SK-N-MC (cell line): ENCODE measurements around the gene SF3B4.
A peak's percentile ranks its signal among the peaks of the same experiment; 100 is the strongest.

ENCODE experiments used
- DNase-seq: peaks from one replicate; pipeline ENCODE4 v3.0.0-alpha.2; 2011; ENCODE audit warnings: low read depth, low spot score
- H3K27ac ChIP-seq: fragments of 200-600 bp; sonication (generic); 2 replicates; pipeline ENCODE4 v1.5.1; 2016; ENCODE audit warnings: mixed run types
- H3K36me3 ChIP-seq: fragments of 200-600 bp; sonication (generic); 2 replicates; pipeline ENCODE4 v1.6.1; 2017; ENCODE audit warnings: antibody characterized with exemption, low read length, mixed read lengths; ENCODE audit not compliant: insufficient read depth
- H3K4me3 ChIP-seq: fragments of 200-600 bp; sonication (generic); 2 replicates; pipeline ENCODE4 v1.5.1; 2016
- H3K9ac ChIP-seq: fragments of 200-600 bp; sonication (generic); 2 replicates; pipeline ENCODE4 v1.8.0; 2017; ENCODE audit warnings: mixed run types, mixed read lengths; ENCODE audit not compliant: insufficient read length
- H3K9me3 ChIP-seq: fragments of 200-600 bp; sonication (generic); 2 replicates; pipeline ENCODE4 v1.6.1; 2017; ENCODE audit warnings: low read depth, mild to moderate bottlenecking, antibody characterized with exemption, low read length, moderate library complexity, mixed read lengths
- EZH2 ChIP-seq: fragments of 200-600 bp; sonication (generic); IDR thresholded peaks from one replicate; pipeline ENCODE4 v1.6.1; 2017; ENCODE audit warnings: antibody characterized with exemption
- FOXP2 ChIP-seq: optimal IDR thresholded peaks from 2 replicates; pipeline ENCODE3; 2011; ENCODE audit warnings: mild to moderate bottlenecking, moderate library complexity; ENCODE audit not compliant: insufficient read depth; ENCODE audit errors: extremely low read length, control extremely low read depth
- POLR2AphosphoS5 ChIP-seq: IDR thresholded peaks from 2 replicates; pipeline ENCODE4 v1.6.1; 2012; ENCODE audit warnings: mild to moderate bottlenecking, low read depth, low read length, borderline replicate concordance

The SF3B4 gene

DNA sequence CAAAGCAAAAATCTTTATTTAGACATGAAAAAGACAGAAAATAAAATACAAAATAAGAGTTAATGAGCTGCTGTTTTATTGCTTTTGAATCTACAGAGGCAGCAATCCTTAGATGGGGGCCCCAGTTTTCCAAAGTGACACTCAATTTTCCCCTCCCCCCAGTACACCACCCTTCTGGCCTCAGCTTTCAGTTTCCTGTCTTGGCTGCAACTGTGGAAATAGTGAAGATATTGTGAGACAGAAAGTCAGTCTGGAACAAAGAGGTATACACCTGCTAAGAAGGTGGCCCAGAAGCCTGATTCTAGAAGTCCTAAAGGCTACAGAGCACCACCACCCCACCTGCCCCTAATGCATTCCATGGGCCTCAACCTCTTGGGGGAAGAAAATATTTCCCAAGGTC lies 10.2 kb upstream of the SF3B4 start:
- H3K4me3 ChIP-seq: no peak overlapping the region
- H3K9ac ChIP-seq: peak overlapping the region; percentile 5
- DNase-seq: no peak
- H3K36me3 ChIP-seq: no peaks in the 10 kb centered on the region
- no peak for TF ChIP-seq FOXP2
- no peak overlapping the region; the same call in 1 of the 2 replicates for H3K27ac ChIP-seq
- no peaks in the 10 kb centered on the region for H3K9me3 ChIP-seq

DNA sequence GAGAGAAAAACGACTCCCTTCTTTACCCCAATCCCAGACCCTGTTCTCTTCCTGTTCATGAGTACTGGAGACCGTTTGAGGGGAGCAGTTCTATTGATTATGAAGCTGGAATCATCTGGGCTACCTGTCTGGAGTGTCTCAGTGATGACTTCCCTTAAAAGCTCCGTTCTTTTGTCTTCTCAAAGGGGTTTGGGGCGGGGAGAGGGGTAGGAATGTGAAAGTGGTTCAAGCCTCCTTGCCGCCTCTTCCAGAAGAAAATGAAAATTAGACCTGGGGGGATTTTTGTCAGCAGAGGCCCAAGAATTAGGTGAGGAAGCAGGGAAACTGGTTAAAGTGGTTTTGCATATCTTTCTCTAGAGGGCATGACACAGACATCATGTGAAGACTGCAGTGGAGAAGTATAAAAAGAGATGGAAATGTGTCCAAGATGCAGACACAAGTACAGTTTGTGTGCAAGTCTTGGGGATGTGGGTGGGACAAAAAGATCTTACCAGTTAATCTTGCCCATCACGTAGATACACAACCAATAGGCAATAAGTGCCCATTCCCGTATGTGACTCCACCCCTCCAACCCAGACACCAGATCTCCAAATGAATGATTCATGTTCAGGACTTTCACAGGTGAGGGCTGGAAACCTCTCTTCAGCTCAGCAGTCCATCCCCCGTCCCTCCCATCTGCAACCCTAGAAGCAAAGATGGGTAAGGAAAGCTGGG lies 9.5 kb upstream of the SF3B4 start:
- Histone ChIP-seq H3K4me3 (no peak overlapping the region), H3K36me3 (no peaks in the 10 kb centered on the region), H3K9ac (peak overlapping the region; percentile 5), H3K27ac (no peak overlapping the region; the same call in 1 of the 2 replicates), H3K9me3 (no peaks in the 10 kb centered on the region)
- DNase-seq: no peak
- TF ChIP-seq POLR2AphosphoS5 (no peak), EZH2 (no peak), FOXP2 (no peak)

GRCh38 chr1:149936170-149936991 lies 8.8 kb upstream of the SF3B4 start, which contains the start of gene MTMR11:
Gene MTMR11, minus strand, starts transcription at chr1:149936879. Its CDS starts 232 bp downstream, at chr1:149936647.
- Histone ChIP-seq H3K4me3 (no peak within 1 kb of the TSS), H3K9me3 (no peaks in the 10 kb centered on the region), H3K9ac (peak within 1 kb of the TSS; percentile 5), H3K27ac (no peak within 1 kb of the TSS; the same call in 1 of the 2 replicates), H3K36me3 (no peaks in the 10 kb centered on the region)
- TF ChIP-seq FOXP2: no peak
- no peak for DNase-seq

DNA sequence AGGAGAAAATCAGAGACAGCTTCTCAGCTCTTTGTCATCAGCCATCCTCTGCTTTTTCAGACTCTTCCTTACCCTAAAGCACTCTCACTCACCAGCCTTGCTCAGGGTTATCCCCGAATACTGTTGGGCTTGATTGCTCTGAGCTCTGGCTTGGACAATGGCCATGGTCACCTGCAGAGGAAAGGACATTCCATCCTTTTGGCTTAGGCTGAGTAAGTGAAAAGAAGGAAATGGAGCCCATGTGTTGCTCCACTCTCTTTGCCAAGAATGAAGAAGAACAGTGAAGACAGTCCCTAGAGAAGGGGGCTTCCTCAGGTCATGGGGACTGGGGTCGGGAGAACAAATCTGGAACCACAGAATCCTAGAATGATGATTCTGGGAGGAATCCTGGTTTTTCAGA lies 6.8 kb upstream of the SF3B4 start:
- Histone ChIP-seq H3K9ac (no peak overlapping the region), H3K4me3 (no peak overlapping the region), H3K36me3 (no peaks in the 10 kb centered on the region), H3K27ac (no peak overlapping the region), H3K9me3 (no peaks in the 10 kb centered on the region)
- TF ChIP-seq EZH2: no peak
- TF ChIP-seq FOXP2: no peak
- no peak for TF ChIP-seq POLR2AphosphoS5
- no peak for DNase-seq

DNA sequence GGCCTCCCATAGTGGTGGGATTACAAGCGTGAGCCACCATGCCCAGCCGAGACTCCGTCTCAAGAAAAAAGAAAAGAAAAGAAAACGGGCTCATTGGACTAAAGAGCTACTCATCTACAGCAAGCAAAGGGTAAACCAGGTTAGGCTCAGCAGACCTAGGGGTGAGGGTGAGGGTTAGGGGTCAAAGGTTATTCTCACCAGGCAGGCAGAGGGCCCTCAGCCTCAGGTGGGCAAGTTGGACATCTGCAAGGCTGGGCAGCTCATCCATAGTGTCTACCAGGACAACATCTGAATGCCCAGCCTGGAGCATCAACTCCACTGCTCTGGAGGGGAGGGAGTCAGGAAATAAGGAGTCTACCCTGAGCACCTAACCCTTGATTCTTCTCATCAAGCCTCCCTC lies 5.6 kb upstream of the SF3B4 start:
- Histone ChIP-seq H3K9ac (no peak overlapping the region), H3K9me3 (no peaks in the 10 kb centered on the region), H3K27ac (no peak overlapping the region), H3K4me3 (no peak overlapping the region), H3K36me3 (no peaks in the 10 kb centered on the region)
- DNase-seq: no peak
- TF ChIP-seq FOXP2 (no peak), POLR2AphosphoS5 (no peak), EZH2 (no peak)

GRCh38 chr1:149932474-149932873 lies 4.9 kb upstream of the SF3B4 start:
- no peak overlapping the region for H3K27ac ChIP-seq
- H3K36me3 ChIP-seq: no peaks in the 10 kb centered on the region
- TF ChIP-seq EZH2 (no peak), FOXP2 (no peak), POLR2AphosphoS5 (no peak)
- no peak overlapping the region for H3K4me3 ChIP-seq
- DNase-seq: no peak
- H3K9me3 ChIP-seq: no peaks in the 10 kb centered on the region
- no peak overlapping the region for H3K9ac ChIP-seq

DNA sequence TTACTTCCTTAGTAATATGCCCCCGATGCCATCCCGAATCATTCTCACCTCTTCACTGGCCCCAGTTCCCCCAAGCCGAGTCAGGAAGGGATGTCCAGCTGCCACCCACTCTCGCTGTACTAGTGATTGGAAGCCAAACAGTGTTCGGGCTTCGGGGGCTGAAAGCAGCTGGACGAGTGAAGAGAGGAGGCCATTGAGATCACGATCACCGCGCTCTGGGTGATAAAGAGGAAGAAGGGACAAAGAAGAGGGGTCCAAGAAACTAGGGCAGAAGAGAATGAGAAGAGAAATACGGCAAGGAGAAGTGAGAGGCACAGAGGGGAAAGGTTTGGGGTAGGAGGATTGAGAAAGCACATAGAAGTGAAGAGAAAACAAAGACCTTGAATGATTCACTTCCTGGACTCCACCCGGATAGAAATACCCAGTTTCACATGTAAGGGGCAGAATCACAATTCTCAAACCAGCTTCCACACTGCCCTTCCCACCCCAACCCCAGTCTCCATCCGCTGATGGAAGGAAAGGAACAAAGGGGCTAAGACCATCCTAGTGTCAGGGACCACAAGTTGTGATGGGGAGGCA lies 3.7 kb upstream of the SF3B4 start:
- H3K36me3 ChIP-seq: peaks cover 6% of the 10 kb centered on the region
- no peak for DNase-seq
- TF ChIP-seq EZH2 (no peak), FOXP2 (no peak), POLR2AphosphoS5 (no peak)

GRCh38 chr1:149929856-149930255 lies 2.3 kb upstream of the SF3B4 start:
- Histone ChIP-seq H3K4me3 (no peak overlapping the region), H3K36me3 (peaks cover 20% of the 10 kb centered on the region), H3K9me3 (no peaks in the 10 kb centered on the region), H3K27ac (no peak overlapping the region), H3K9ac (no peak overlapping the region)
- DNase-seq: no peak
- TF ChIP-seq FOXP2 (no peak), POLR2AphosphoS5 (no peak), EZH2 (no peak)

More for the DNA sequence above, 3.7 kb upstream of the SF3B4 start:
- no peaks in the 10 kb centered on the region for H3K9me3 ChIP-seq
- no peak overlapping the region for H3K9ac ChIP-seq
- H3K4me3 ChIP-seq: no peak overlapping the region
- H3K27ac ChIP-seq: no peak overlapping the region
